NB4 (cell line): ENCODE measurements around the gene CRYGA.

Experiments
- TF ChIP-seq, protein P1 (sequence below): IDR thresholded peaks from one replicate; pipeline ENCODE4 v1.5.1; 2012; ENCODE audit warnings: low read depth, low read length
- TF ChIP-seq, protein P2 (sequence below): IDR thresholded peaks from 2 replicates; pipeline ENCODE4 v1.6.1; 2011; ENCODE audit warnings: low read depth, low read length

DNA sequence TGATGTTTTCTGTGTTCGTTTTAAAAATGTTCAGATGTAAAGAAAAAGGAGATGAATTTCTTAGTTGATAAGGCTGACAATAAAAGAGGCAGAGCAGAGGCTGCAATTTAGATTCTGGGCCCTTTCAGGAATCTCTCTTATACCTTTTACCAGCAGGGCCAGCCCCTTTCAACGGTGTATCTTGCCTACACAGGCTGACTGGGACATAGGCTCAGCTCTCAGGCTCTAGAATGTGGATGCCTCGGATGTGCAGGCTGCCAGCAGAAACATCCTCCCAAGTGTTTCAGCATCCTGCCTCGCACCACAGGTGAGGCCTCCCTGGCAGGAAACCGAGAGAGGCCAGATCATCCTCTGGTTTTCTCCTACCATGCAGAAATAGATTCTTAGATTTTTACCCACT, 23.1 kb upstream of the CRYGA start:
- TF ChIP-seq, protein P1, sequence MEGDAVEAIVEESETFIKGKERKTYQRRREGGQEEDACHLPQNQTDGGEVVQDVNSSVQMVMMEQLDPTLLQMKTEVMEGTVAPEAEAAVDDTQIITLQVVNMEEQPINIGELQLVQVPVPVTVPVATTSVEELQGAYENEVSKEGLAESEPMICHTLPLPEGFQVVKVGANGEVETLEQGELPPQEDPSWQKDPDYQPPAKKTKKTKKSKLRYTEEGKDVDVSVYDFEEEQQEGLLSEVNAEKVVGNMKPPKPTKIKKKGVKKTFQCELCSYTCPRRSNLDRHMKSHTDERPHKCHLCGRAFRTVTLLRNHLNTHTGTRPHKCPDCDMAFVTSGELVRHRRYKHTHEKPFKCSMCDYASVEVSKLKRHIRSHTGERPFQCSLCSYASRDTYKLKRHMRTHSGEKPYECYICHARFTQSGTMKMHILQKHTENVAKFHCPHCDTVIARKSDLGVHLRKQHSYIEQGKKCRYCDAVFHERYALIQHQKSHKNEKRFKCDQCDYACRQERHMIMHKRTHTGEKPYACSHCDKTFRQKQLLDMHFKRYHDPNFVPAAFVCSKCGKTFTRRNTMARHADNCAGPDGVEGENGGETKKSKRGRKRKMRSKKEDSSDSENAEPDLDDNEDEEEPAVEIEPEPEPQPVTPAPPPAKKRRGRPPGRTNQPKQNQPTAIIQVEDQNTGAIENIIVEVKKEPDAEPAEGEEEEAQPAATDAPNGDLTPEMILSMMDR, result no peak
- TF ChIP-seq, protein P2, sequence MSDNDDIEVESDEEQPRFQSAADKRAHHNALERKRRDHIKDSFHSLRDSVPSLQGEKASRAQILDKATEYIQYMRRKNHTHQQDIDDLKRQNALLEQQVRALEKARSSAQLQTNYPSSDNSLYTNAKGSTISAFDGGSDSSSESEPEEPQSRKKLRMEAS, result no peak
